WTC11 (cell line): ENCODE data around the gene ATG5. TPM values are rescaled to one million over a fixed set of nuclear protein-coding genes. Genes with fewer than 3 reads are reported as not detected.
A peak's percentile ranks its signal among the peaks of the same experiment; 100 is the strongest.

Experiments
- ATAC-seq: fragments of 200-7000 bp; cut with Tn5 transposase; 2 replicates; pipeline ENCODE4 v1.10.0; 2021; ENCODE audit warnings: mild to moderate bottlenecking, moderate library complexity
- CTCF ChIA-PET: fragments of 300-600 bp; sonication (Branson Sonifier 250); formaldehyde crosslinking; loops from one replicate; lab custom pipeline; 2021; ENCODE audit warnings: antibody characterized with exemption; lab: Charles Lee
- POLR2A ChIA-PET: fragments of 350-600 bp; sonication (Branson Sonifier 250); formaldehyde crosslinking; loops from one replicate; lab custom pipeline; 2021; ENCODE audit warnings: antibody characterized with exemption; lab: Charles Lee
- DNase-seq: peaks from one replicate; pipeline ENCODE4 v3.0.0; 2021; ENCODE audit warnings: low spot score
- H3K27ac Mint-ChIP-seq: 2 replicates; pipeline ENCODE4 v1.8.0; 2021; ENCODE audit warnings: mixed read lengths
- H3K27me3 Mint-ChIP-seq: 2 replicates; pipeline ENCODE4 v1.8.0; 2021; ENCODE audit warnings: low read depth, mild to moderate bottlenecking, moderate library complexity, mixed read lengths
- H3K36me3 Mint-ChIP-seq: 2 replicates; pipeline ENCODE4 v1.8.0; 2021; ENCODE audit warnings: mixed read lengths
- H3K4me1 Mint-ChIP-seq: 2 replicates; pipeline ENCODE4 v1.8.0; 2022; ENCODE audit warnings: mixed read lengths
- H3K4me3 Mint-ChIP-seq: 2 replicates; pipeline ENCODE4 v1.8.0; 2021; ENCODE audit warnings: mild to moderate bottlenecking, moderate library complexity, mixed read lengths
- H3K9me3 Mint-ChIP-seq: 2 replicates; pipeline ENCODE4 v1.8.0; 2021; ENCODE audit warnings: mixed read lengths
- AFF4 ChIP-seq: sonication (generic); formaldehyde crosslinking; IDR thresholded peaks from 2 replicates; pipeline ENCODE4 v1.8.1; 2023; ENCODE audit warnings: mild to moderate bottlenecking, missing genetic modification reagents, borderline replicate concordance
- ATF1 ChIP-seq: sonication (generic); formaldehyde crosslinking; IDR thresholded peaks from 2 replicates; pipeline ENCODE4 v1.8.1; 2023; ENCODE audit warnings: mild to moderate bottlenecking, moderate library complexity, missing genetic modification reagents
- ATF2 ChIP-seq: sonication (generic); formaldehyde crosslinking; IDR thresholded peaks from 2 replicates; pipeline ENCODE4 v1.8.1; 2022; ENCODE audit warnings: low read depth, missing genetic modification reagents, borderline replicate concordance
- CDX4 ChIP-seq: fragments of 250-450 bp; sonication (Bioruptor Pico); IDR thresholded peaks from 2 replicates; pipeline ENCODE4 v1.9.0; 2021; ENCODE audit warnings: moderate library complexity, mild to moderate bottlenecking, inconsistent platforms, borderline replicate concordance
- E2F4 ChIP-seq: sonication (generic); formaldehyde crosslinking; IDR thresholded peaks from 2 replicates; pipeline ENCODE4 v1.8.1; 2022; ENCODE audit warnings: low read depth, mild to moderate bottlenecking, moderate library complexity, missing genetic modification reagents, borderline replicate concordance
- ETV6 ChIP-seq: sonication (generic); formaldehyde crosslinking; IDR thresholded peaks from 2 replicates; pipeline ENCODE4 v1.8.1; 2022; ENCODE audit warnings: mild to moderate bottlenecking, missing genetic modification reagents
- FOXP4 ChIP-seq: sonication (generic); formaldehyde crosslinking; IDR thresholded peaks from 2 replicates; pipeline ENCODE4 v1.8.0; 2022; ENCODE audit warnings: mild to moderate bottlenecking, missing genetic modification reagents
- GABPB1 ChIP-seq: sonication (generic); formaldehyde crosslinking; IDR thresholded peaks from 2 replicates; pipeline ENCODE4 v1.8.1; 2023; ENCODE audit warnings: mild to moderate bottlenecking, missing genetic modification reagents
- IRF2 ChIP-seq: sonication (generic); formaldehyde crosslinking; IDR thresholded peaks from 2 replicates; pipeline ENCODE4 v1.8.0; 2022; ENCODE audit warnings: low read depth, missing genetic modification reagents, borderline replicate concordance
- NR1H2 ChIP-seq: sonication (generic); formaldehyde crosslinking; IDR thresholded peaks from 2 replicates; pipeline ENCODE4 v1.9.0; 2021; ENCODE audit warnings: mild to moderate bottlenecking, moderate library complexity, missing genetic modification reagents
- RORB ChIP-seq: fragments of 250-450 bp; sonication (Bioruptor Pico); IDR thresholded peaks from 2 replicates; pipeline ENCODE4 v1.9.0; 2021; ENCODE audit warnings: mild to moderate bottlenecking
- STAT6 ChIP-seq: sonication (generic); formaldehyde crosslinking; conservative IDR thresholded peaks from 2 replicates; pipeline ENCODE4 v1.8.1; 2023; ENCODE audit warnings: mild to moderate bottlenecking, low read depth, missing genetic modification reagents, moderate library complexity
- TCF7 ChIP-seq: sonication (generic); formaldehyde crosslinking; IDR thresholded peaks from 2 replicates; pipeline ENCODE4 v1.8.0; 2022; ENCODE audit warnings: mild to moderate bottlenecking, low read depth, missing genetic modification reagents, moderate library complexity
- TEAD1 ChIP-seq: sonication (generic); formaldehyde crosslinking; IDR thresholded peaks from 2 replicates; pipeline ENCODE4 v1.8.0; 2022; ENCODE audit warnings: mild to moderate bottlenecking, missing genetic modification reagents
- TP53 ChIP-seq: sonication (generic); formaldehyde crosslinking; IDR thresholded peaks from 2 replicates; pipeline ENCODE4 v1.8.1; 2023; ENCODE audit warnings: mild to moderate bottlenecking, missing genetic modification reagents
- ZNF263 ChIP-seq: sonication (generic); formaldehyde crosslinking; IDR thresholded peaks from 2 replicates; pipeline ENCODE4 v1.8.1; 2022; ENCODE audit warnings: low read depth, mild to moderate bottlenecking, moderate library complexity, missing genetic modification reagents
- ZSCAN18 ChIP-seq: fragments of 250-450 bp; sonication (Bioruptor Pico); IDR thresholded peaks from 2 replicates; pipeline ENCODE4 v2.1.2; 2022; ENCODE audit warnings: mild to moderate bottlenecking, moderate library complexity
- total RNA-seq: library from RNA; stranded (reverse); gene quantifications from 3 replicates; pipeline ENCODE4 v1.2.3, GENCODE V29; 2021

ATG5 gene
- total RNA-seq, 1 experiment from 2014 or later: 32.6 TPM

GRCh38 chr6:106318851-106319250, 6.7 kb downstream of the ATG5 start (continued):
- no peak for TF ChIP-seq ZSCAN18 (CRISPR knock-in tag)
- TF ChIP-seq CDX4 (CRISPR knock-in tag): no peak
- TF ChIP-seq FOXP4 (CRISPR knock-in tag): no peak
- no peak for TF ChIP-seq NR1H2 (CRISPR knock-in tag)

GRCh38 chr6:106318061-106318460, 7.5 kb downstream of the ATG5 start:
- ATAC-seq (no peak), DNase-seq (no peak)
- CTCF ChIA-PET: no interaction called here
- POLR2A ChIA-PET: no interaction called here
- peaks cover 4% of the 10 kb centered on the region for H3K4me1 Mint-ChIP-seq
- no peak overlapping the region for H3K4me3 Mint-ChIP-seq
- no peaks in the 10 kb centered on the region; the same call in 1 of the 2 replicates for H3K9me3 Mint-ChIP-seq
- TF ChIP-seq TP53 (CRISPR knock-in tag): no peak
- TF ChIP-seq NR1H2 (CRISPR knock-in tag): no peak
- no peak for TF ChIP-seq ATF1 (CRISPR knock-in tag)
- TF ChIP-seq ZNF263 (CRISPR knock-in tag): no peak
- no peak for TF ChIP-seq ATF2 (CRISPR knock-in tag)
- TF ChIP-seq STAT6: no peak
- no peak for TF ChIP-seq TCF7 (CRISPR knock-in tag)
- TF ChIP-seq GABPB1 (CRISPR knock-in tag): no peak
- TF ChIP-seq RORB (CRISPR knock-in tag): no peak
- no peak for TF ChIP-seq IRF2 (CRISPR knock-in tag)
- TF ChIP-seq AFF4 (CRISPR knock-in tag): no peak
- TF ChIP-seq ETV6: no peak
- no peak for TF ChIP-seq E2F4
- no peak for TF ChIP-seq TEAD1 (CRISPR knock-in tag)
- H3K27ac Mint-ChIP-seq: peak overlapping the region; percentile 34; the same call in 1 of the 2 replicates
- H3K36me3 Mint-ChIP-seq: peaks cover 22% of the 10 kb centered on the region
- H3K27me3 Mint-ChIP-seq: no peaks in the 10 kb centered on the region
